OCI-LY1 (cell line): Measurements from ENCODE around the gene PDIA2.

ENCODE experiments used
- H2AFZ ChIP-seq: fragments of 200-600 bp; sonication (generic), shearing (Covaris generic); 2 replicates; pipeline ENCODE4 v1.6.0; 2014; ENCODE audit warnings: antibody characterized with exemption, mild to moderate bottlenecking, low read length
- H3F3A ChIP-seq: fragments of 200-600 bp; sonication (generic), shearing (Covaris generic); 2 replicates; pipeline ENCODE4 v1.6.0; 2014; ENCODE audit warnings: mild to moderate bottlenecking, antibody characterized with exemption, low read length, moderate library complexity; ENCODE audit not compliant: insufficient read depth
- H3K27ac ChIP-seq: fragments of 200-600 bp; sonication (generic); 2 replicates; pipeline ENCODE4 v1.5.1; 2014; ENCODE audit warnings: low read length, mixed run types, mild to moderate bottlenecking, low read depth; ENCODE audit not compliant: poor library complexity, severe bottlenecking
- H3K27me3 ChIP-seq: fragments of 200-600 bp; sonication (generic); 2 replicates; pipeline ENCODE4 v1.6.0; 2014; ENCODE audit warnings: antibody characterized with exemption, mild to moderate bottlenecking, low read length, moderate library complexity; ENCODE audit not compliant: insufficient read depth
- H3K36me3 ChIP-seq: fragments of 200-600 bp; sonication (generic); 2 replicates; pipeline ENCODE4 v1.6.1; 2014; ENCODE audit warnings: mild to moderate bottlenecking, antibody characterized with exemption, low read length, moderate library complexity, mixed read lengths; ENCODE audit not compliant: insufficient read depth
- H3K4me1 ChIP-seq: fragments of 200-600 bp; sonication (generic); 2 replicates; pipeline ENCODE4 v1.5.1; 2014; ENCODE audit warnings: mild to moderate bottlenecking, low read length, moderate library complexity; ENCODE audit not compliant: insufficient read depth, severe bottlenecking
- H3K4me2 ChIP-seq: fragments of 200-600 bp; sonication (generic), shearing (Covaris generic); 2 replicates; pipeline ENCODE4 v1.6.1; 2014; ENCODE audit warnings: low read length
- H3K4me3 ChIP-seq: fragments of 200-600 bp; sonication (generic); 2 replicates; pipeline ENCODE4 v1.5.1; 2014; ENCODE audit warnings: low read length, low read depth, mild to moderate bottlenecking, mixed read lengths; ENCODE audit not compliant: poor library complexity, severe bottlenecking
- H3K79me2 ChIP-seq: fragments of 200-600 bp; shearing (Covaris generic); 2 replicates; pipeline ENCODE4 v1.6.1; 2016; ENCODE audit warnings: mixed run types, low read length, mixed read lengths; ENCODE audit not compliant: insufficient read depth
- H3K9ac ChIP-seq: fragments of 200-600 bp; sonication (generic), shearing (Covaris generic); 2 replicates; pipeline ENCODE4 v1.6.1; 2014; ENCODE audit warnings: mild to moderate bottlenecking, low read length, mixed read lengths
- H3K9me2 ChIP-seq: fragments of 200-600 bp; sonication (generic), shearing (Covaris generic); 2 replicates; pipeline ENCODE4 v1.6.1; 2014; ENCODE audit warnings: low read depth, mild to moderate bottlenecking, low read length, mixed read lengths
- H3K9me3 ChIP-seq: fragments of 200-600 bp; shearing (Covaris generic); 2 replicates; pipeline ENCODE4 v1.6.1; 2014; ENCODE audit warnings: low read length, mixed read lengths
- H4K20me1 ChIP-seq: fragments of 200-600 bp; sonication (generic), shearing (Covaris generic); 2 replicates; pipeline ENCODE4 v1.6.0; 2016; ENCODE audit warnings: mild to moderate bottlenecking, low read length; ENCODE audit not compliant: insufficient read depth
- EZH2 ChIP-seq: fragments of 200-600 bp; sonication (generic), shearing (Covaris generic); IDR thresholded peaks from 2 replicates; pipeline ENCODE4 v1.8.0; 2017; ENCODE audit warnings: borderline replicate concordance, mixed run types, mild to moderate bottlenecking, antibody characterized with exemption, low read length, moderate library complexity, mixed read lengths
- TF ChIP-seq, protein P1 (sequence below): fragments of 200-600 bp; sonication (generic), shearing (Covaris generic); IDR thresholded peaks from 2 replicates; pipeline ENCODE4 v1.5.1; 2017; ENCODE audit warnings: mild to moderate bottlenecking, antibody characterized with exemption, low read length, moderate library complexity, mixed read lengths

PDIA2 gene

DNA sequence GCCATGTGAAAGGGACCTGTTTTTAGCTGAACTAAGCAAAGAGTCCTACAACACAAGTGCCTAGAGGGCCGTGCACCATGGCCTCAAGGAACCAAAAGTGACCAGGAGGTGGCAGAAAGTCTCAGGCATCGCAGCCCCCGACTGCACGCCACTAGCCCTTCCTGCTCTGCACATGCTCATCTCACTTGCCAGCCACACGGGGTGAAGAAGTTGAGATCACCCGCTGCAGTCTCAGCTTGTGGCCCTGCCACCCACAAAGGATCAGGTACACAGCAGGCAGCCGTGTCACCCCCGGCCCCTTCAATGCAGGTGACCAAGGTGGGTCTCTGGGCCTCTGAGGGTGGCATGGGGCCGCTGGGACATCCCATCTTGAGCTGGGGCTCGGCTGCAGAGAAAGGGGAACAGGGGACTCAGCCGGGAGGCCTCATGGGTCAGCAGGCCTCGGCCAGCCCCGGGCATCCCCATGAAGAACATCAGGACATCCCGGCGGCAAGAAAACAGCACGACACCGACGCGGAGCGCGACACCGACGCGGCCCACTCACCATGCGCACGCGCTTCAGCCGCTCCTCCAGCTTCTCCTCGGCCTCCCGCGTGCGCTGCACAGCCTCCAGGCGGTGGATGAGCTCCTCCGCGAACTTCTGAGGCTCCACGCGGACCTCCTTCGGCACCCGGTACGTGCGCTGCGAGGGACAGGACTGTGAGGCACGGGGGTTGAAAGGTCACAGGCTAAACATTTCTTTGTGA, 21.0 kb downstream of the PDIA2 start:
- peaks cover 11% of the 10 kb centered on the region for H3K4me1 ChIP-seq

DNA sequence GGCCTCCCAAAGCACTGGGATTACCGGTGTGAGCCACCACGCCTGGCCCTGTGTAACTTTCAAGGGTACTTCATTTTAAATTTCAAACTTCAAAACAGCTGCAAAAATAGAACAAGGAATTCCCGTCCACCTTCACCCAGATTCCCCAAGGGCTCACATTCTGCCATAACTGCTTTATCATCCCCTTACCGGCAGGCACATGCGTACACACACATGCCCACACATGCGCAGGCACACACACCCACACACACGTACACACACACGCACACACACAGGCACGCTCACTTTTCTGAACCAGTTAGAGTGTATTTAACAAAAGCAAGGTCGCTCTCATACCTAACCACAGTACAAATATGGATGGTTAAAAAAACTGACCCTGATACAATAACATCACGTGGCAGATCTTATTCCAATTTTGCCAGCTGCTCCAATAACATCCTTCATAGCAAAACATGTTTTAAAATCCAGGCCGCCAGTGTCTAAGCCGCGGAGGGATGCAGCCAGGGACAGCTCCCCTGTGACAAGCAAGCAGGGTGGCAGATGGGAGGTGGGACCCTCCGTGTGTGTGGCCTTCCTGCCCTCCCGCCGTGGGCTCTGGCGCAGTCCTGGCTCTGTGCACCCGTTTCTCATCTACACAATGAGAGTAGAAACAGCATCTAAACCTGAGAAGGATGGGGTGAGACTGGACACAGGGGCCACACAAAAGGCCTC, 23.1 kb downstream of the PDIA2 start:
- H4K20me1 ChIP-seq = no peaks in the 10 kb centered on the region

More for the DNA sequence above, 21.0 kb downstream of the PDIA2 start:
- Histone ChIP-seq H3K27ac (no peak overlapping the region), H3K9ac (no peak overlapping the region), H3K36me3 (peaks cover 18% of the 10 kb centered on the region), H4K20me1 (no peaks in the 10 kb centered on the region), H2AFZ (no peak overlapping the region), H3K9me3 (no peaks in the 10 kb centered on the region), H3K4me2 (no peak overlapping the region), H3K27me3 (no peaks in the 10 kb centered on the region), H3K4me3 (no peak overlapping the region), H3F3A (no peaks in the 10 kb centered on the region), H3K79me2 (no peaks in the 10 kb centered on the region), H3K9me2 (no peaks in the 10 kb centered on the region)
- no peak for TF ChIP-seq EZH2
- TF ChIP-seq, protein P1, sequence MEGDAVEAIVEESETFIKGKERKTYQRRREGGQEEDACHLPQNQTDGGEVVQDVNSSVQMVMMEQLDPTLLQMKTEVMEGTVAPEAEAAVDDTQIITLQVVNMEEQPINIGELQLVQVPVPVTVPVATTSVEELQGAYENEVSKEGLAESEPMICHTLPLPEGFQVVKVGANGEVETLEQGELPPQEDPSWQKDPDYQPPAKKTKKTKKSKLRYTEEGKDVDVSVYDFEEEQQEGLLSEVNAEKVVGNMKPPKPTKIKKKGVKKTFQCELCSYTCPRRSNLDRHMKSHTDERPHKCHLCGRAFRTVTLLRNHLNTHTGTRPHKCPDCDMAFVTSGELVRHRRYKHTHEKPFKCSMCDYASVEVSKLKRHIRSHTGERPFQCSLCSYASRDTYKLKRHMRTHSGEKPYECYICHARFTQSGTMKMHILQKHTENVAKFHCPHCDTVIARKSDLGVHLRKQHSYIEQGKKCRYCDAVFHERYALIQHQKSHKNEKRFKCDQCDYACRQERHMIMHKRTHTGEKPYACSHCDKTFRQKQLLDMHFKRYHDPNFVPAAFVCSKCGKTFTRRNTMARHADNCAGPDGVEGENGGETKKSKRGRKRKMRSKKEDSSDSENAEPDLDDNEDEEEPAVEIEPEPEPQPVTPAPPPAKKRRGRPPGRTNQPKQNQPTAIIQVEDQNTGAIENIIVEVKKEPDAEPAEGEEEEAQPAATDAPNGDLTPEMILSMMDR = 0 out of 2 replicates have a peak, but pooled peaks have one; percentile 6

DNA sequence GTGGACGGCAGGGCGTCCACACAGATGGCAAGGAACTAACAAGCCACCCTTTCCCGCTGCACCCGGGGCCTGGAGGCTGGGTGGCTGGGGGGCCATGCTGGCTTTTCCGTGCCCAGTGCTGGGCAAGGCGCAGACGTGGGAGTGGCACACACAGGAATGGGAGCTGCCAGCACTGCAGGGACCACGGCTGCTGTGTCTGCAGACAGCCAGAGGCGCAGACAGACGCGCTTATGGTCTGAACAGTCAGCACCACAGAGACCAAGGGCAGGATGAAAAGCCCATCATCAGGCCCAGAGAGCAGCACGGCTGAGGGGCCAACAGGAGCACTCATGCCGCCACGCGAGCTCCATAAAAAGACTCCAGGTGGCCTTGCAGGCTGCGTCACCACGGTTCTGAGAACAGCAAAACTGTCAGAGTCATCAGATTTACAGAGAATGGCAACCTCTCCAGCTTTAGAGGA, 24.0 kb downstream of the PDIA2 start:
- H3F3A ChIP-seq = no peaks in the 10 kb centered on the region
- peaks cover 20% of the 10 kb centered on the region; the same call in 1 of the 2 replicates for H3K36me3 ChIP-seq

More for the DNA sequence above, 23.1 kb downstream of the PDIA2 start:
- no peaks in the 10 kb centered on the region for H3K9me2 ChIP-seq
- H3K4me2 ChIP-seq = no peak overlapping the region
- no peak for TF ChIP-seq EZH2
- TF ChIP-seq, protein P1 = no peak
- H3K9me3 ChIP-seq = no peaks in the 10 kb centered on the region
- no peaks in the 10 kb centered on the region for H3K79me2 ChIP-seq
- H3F3A ChIP-seq = no peaks in the 10 kb centered on the region
- no peak overlapping the region for H2AFZ ChIP-seq
- H3K4me1 ChIP-seq = peaks cover 21% of the 10 kb centered on the region
- no peak overlapping the region for H3K27ac ChIP-seq
- peaks cover 18% of the 10 kb centered on the region; the same call in 1 of the 2 replicates for H3K36me3 ChIP-seq
- no peaks in the 10 kb centered on the region for H3K27me3 ChIP-seq
- H3K4me3 ChIP-seq = no peak overlapping the region
- no peak overlapping the region for H3K9ac ChIP-seq

More for the DNA sequence above, 24.0 kb downstream of the PDIA2 start:
- Histone ChIP-seq H3K9me3 (no peaks in the 10 kb centered on the region), H3K4me1 (peaks cover 21% of the 10 kb centered on the region), H3K27ac (no peak overlapping the region), H3K9ac (no peak overlapping the region), H3K9me2 (no peaks in the 10 kb centered on the region), H3K27me3 (no peaks in the 10 kb centered on the region), H3K4me2 (no peak overlapping the region), H3K4me3 (no peak overlapping the region), H2AFZ (no peak overlapping the region), H4K20me1 (no peaks in the 10 kb centered on the region), H3K79me2 (no peaks in the 10 kb centered on the region)
- TF ChIP-seq, protein P1 = no peak
- no peak for TF ChIP-seq EZH2
